ENCODE results near the gene SLC30A5. TPM values are rescaled to one million over a fixed set of nuclear protein-coding genes. Genes with fewer than 3 reads are reported as not detected.
"Not testable (repeated sequence)": the region's sequence is repeated elsewhere in the genome, so short reads cannot be mapped to it uniquely, and the experiment has no call there.

Gene SLC30A5
- 57.2 and 81.2 TPM in 2 replicates for total RNA-seq

GRCh38 chr5:69093771-69094482 is at the start of gene SLC30A5:
TSS of gene SLC30A5 (plus strand) at chr5:69094014. CDS start at chr5:69094256, 242 bp downstream.
- DNase-seq (ENCODE audit: low read depth, low spot score) = peak; percentile 100

GRCh38 chr5:69045213-69045612 is 48.6 kb upstream of the SLC30A5 start:
- DNase-seq (ENCODE audit: low read depth, low spot score) = not testable (repeated sequence)

- no peak for DNase-seq (ENCODE audit: low read depth, low spot score)
Measured at GRCh38 chr5:69046375-69046957, 47.3 kb upstream of the SLC30A5 start.

- DNase-seq (ENCODE audit: low read depth, low spot score) = no peak
Measured at GRCh38 chr5:69048230-69048629, 45.6 kb upstream of the SLC30A5 start.

- DNase-seq (ENCODE audit: low read depth, low spot score) = no peak
Measured at GRCh38 chr5:69049151-69049550, 44.7 kb upstream of the SLC30A5 start.

- no peak for DNase-seq (ENCODE audit: low read depth, low spot score)
Measured at GRCh38 chr5:69049796-69050195, 44.0 kb upstream of the SLC30A5 start.

GRCh38 chr5:69050214-69050613 is 43.6 kb upstream of the SLC30A5 start:
- no peak for DNase-seq (ENCODE audit: low read depth, low spot score)

- no peak for DNase-seq (ENCODE audit: low read depth, low spot score)
Measured at GRCh38 chr5:69052181-69052580, 41.6 kb upstream of the SLC30A5 start.

GRCh38 chr5:69074664-69075521 is 18.9 kb upstream of the SLC30A5 start:
- no peak for DNase-seq (ENCODE audit: low read depth, low spot score)

- no peak for DNase-seq (ENCODE audit: low read depth, low spot score)
Measured at GRCh38 chr5:69075522-69076179, 18.2 kb upstream of the SLC30A5 start.

- no peak for DNase-seq (ENCODE audit: low read depth, low spot score)
Measured at GRCh38 chr5:69078921-69079540, 14.8 kb upstream of the SLC30A5 start.

GRCh38 chr5:69079556-69079955 is 14.3 kb upstream of the SLC30A5 start:
- no peak for DNase-seq (ENCODE audit: low read depth, low spot score)

GRCh38 chr5:69083412-69083811 is 10.4 kb upstream of the SLC30A5 start:
- DNase-seq (ENCODE audit: low read depth, low spot score) = no peak

GRCh38 chr5:69084195-69084594 is 9.6 kb upstream of the SLC30A5 start:
- no peak for DNase-seq (ENCODE audit: low read depth, low spot score)

GRCh38 chr5:69084903-69085302 is 8.9 kb upstream of the SLC30A5 start:
- no peak for DNase-seq (ENCODE audit: low read depth, low spot score)

- no peak for DNase-seq (ENCODE audit: low read depth, low spot score)
Measured at GRCh38 chr5:69086206-69086605, 7.6 kb upstream of the SLC30A5 start.

GRCh38 chr5:69088006-69088405 is 5.8 kb upstream of the SLC30A5 start:
- not testable (repeated sequence) for DNase-seq (ENCODE audit: low read depth, low spot score)

GRCh38 chr5:69090158-69090557 is 3.7 kb upstream of the SLC30A5 start:
- DNase-seq (ENCODE audit: low read depth, low spot score) = no peak

- no peak for DNase-seq (ENCODE audit: low read depth, low spot score)
Measured at GRCh38 chr5:69091771-69092170, 2.0 kb upstream of the SLC30A5 start.

- DNase-seq (ENCODE audit: low read depth, low spot score) = no peak
Measured at GRCh38 chr5:69092969-69093368, 845 bp upstream of the SLC30A5 start.

- DNase-seq (ENCODE audit: low read depth, low spot score) = no peak
Measured at GRCh38 chr5:69099302-69099701, 5.5 kb downstream of the SLC30A5 start.
